Measurements from ENCODE around the gene FGFRL1.

FGFRL1 gene

DNA sequence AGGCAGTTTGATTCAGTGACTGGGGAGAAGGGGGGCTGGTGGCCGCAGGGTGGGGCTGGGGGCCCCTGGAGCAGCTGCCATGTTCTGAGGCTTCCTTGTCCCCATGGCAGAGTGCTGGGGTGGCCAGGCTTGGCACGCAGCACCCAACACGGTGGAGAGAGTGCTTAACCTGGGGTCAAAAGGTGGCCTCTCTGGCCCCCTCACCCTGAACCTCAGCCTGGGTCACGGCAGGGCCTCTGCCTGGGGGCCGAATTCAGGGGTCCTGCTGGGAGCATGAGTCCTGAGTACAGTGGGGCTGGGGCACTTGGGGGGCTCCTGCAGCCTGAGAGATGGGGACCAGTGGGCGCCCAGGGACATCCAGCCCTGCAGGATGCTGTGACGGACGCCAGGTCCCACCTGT lies 19.9 kb downstream of the FGFRL1 start:
- H3K9me3 ChIP-seq (ENCODE audit: control insufficient read depth, insufficient read depth, low read length): no peaks in the 10 kb centered on the region
- no peaks in the 10 kb centered on the region for H3K27me3 ChIP-seq (ENCODE audit: control insufficient read depth, insufficient read depth, low read length)
- H3K4me3 ChIP-seq (ENCODE audit: low read depth, low read length): no peak overlapping the region
- H3K36me3 ChIP-seq (ENCODE audit: control insufficient read depth, insufficient read depth, low read length): no peaks in the 10 kb centered on the region
- H3K9ac ChIP-seq (ENCODE audit: low read depth, low read length): no peak overlapping the region
- no peaks in the 10 kb centered on the region for H3K4me1 ChIP-seq (ENCODE audit: control insufficient read depth, insufficient read depth, low read length)
- no peak overlapping the region for H3K27ac ChIP-seq (ENCODE audit: low read depth, low read length)

- H3K9me3 ChIP-seq (ENCODE audit: control insufficient read depth, insufficient read depth, low read length): no peaks in the 10 kb centered on the region
- H3K36me3 ChIP-seq (ENCODE audit: control insufficient read depth, insufficient read depth, low read length): no peaks in the 10 kb centered on the region
- no peaks in the 10 kb centered on the region for H3K4me1 ChIP-seq (ENCODE audit: control insufficient read depth, insufficient read depth, low read length)
- no peak overlapping the region for H3K9ac ChIP-seq (ENCODE audit: low read depth, low read length)
- H3K4me3 ChIP-seq (ENCODE audit: low read depth, low read length): no peak overlapping the region
- H3K27ac ChIP-seq (ENCODE audit: low read depth, low read length): no peak overlapping the region
- H3K27me3 ChIP-seq (ENCODE audit: control insufficient read depth, insufficient read depth, low read length): no peaks in the 10 kb centered on the region
These were observed 20.8 kb downstream of the FGFRL1 start for GRCh38 chr4:1031956-1032795.

DNA sequence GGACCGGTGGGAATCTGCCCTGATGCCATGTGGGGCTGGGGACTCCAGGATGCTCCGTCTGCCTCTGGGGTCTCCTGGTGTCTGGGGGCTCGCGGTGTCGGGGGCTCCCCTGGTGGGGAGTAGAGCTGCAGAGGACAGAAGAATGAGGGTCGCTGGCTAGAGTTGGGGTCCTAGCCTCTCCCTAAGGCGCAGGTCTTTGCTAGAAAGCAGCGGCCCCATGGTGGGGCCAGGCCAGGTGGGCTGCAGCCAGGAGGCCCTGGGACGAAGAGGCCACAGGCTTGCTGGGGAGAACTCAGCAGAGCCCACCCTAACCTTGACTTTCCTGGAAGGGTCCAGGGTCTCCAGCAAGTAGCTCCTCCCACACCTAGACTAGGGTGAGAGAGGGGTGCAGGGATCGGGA lies 21.4 kb downstream of the FGFRL1 start:
- Histone ChIP-seq H3K36me3 (ENCODE audit: control insufficient read depth, insufficient read depth, low read length) (no peaks in the 10 kb centered on the region), H3K27me3 (ENCODE audit: control insufficient read depth, insufficient read depth, low read length) (no peaks in the 10 kb centered on the region), H3K9me3 (ENCODE audit: control insufficient read depth, insufficient read depth, low read length) (no peaks in the 10 kb centered on the region)

GRCh38 chr4:1033840-1034551 lies 22.6 kb downstream of the FGFRL1 start:
- Histone ChIP-seq H3K4me3 (ENCODE audit: low read depth, low read length) (no peak overlapping the region), H3K27ac (ENCODE audit: low read depth, low read length) (no peak overlapping the region), H3K9me3 (ENCODE audit: control insufficient read depth, insufficient read depth, low read length) (no peaks in the 10 kb centered on the region), H3K9ac (ENCODE audit: low read depth, low read length) (no peak overlapping the region), H3K36me3 (ENCODE audit: control insufficient read depth, insufficient read depth, low read length) (no peaks in the 10 kb centered on the region), H3K4me1 (ENCODE audit: control insufficient read depth, insufficient read depth, low read length) (no peaks in the 10 kb centered on the region), H3K27me3 (ENCODE audit: control insufficient read depth, insufficient read depth, low read length) (no peaks in the 10 kb centered on the region)

More for the DNA sequence above, 21.4 kb downstream of the FGFRL1 start:
- Histone ChIP-seq H3K4me3 (ENCODE audit: low read depth, low read length) (no peak overlapping the region), H3K27ac (ENCODE audit: low read depth, low read length) (no peak overlapping the region), H3K4me1 (ENCODE audit: control insufficient read depth, insufficient read depth, low read length) (no peaks in the 10 kb centered on the region), H3K9ac (ENCODE audit: low read depth, low read length) (no peak overlapping the region)

- Histone ChIP-seq H3K9me3 (ENCODE audit: control insufficient read depth, insufficient read depth, low read length) (no peaks in the 10 kb centered on the region), H3K27me3 (ENCODE audit: control insufficient read depth, insufficient read depth, low read length) (no peaks in the 10 kb centered on the region), H3K27ac (ENCODE audit: low read depth, low read length) (no peak overlapping the region), H3K9ac (ENCODE audit: low read depth, low read length) (no peak overlapping the region), H3K36me3 (ENCODE audit: control insufficient read depth, insufficient read depth, low read length) (no peaks in the 10 kb centered on the region), H3K4me3 (ENCODE audit: low read depth, low read length) (no peak overlapping the region), H3K4me1 (ENCODE audit: control insufficient read depth, insufficient read depth, low read length) (no peaks in the 10 kb centered on the region)
These were observed 24.1 kb downstream of the FGFRL1 start for GRCh38 chr4:1035510-1035909.

DNA sequence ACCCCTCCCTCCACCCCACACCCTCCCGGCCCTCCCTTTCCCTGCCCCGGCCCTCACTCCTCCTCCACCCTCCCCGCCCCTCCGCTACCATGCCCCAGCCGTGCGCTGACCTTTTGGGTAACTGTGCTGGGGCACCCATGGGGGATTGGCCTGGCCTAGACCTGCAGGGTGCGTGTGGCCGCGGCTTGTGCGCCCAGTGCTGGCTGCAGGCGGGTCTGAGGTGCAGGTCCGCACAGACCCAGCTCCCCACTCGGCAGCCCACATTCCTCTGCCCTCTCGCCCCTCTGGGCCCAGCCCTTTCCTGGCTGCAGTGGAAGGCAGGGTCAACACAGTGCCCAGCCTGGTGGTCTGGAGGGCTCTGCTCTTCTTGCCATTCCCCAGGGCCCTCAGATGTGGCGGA lies 24.7 kb downstream of the FGFRL1 start:
- no peak overlapping the region for H3K4me3 ChIP-seq (ENCODE audit: low read depth, low read length)
- H3K27ac ChIP-seq (ENCODE audit: low read depth, low read length): no peak overlapping the region
- H3K36me3 ChIP-seq (ENCODE audit: control insufficient read depth, insufficient read depth, low read length): no peaks in the 10 kb centered on the region
- H3K4me1 ChIP-seq (ENCODE audit: control insufficient read depth, insufficient read depth, low read length): no peaks in the 10 kb centered on the region
- no peak overlapping the region for H3K9ac ChIP-seq (ENCODE audit: low read depth, low read length)
- H3K27me3 ChIP-seq (ENCODE audit: control insufficient read depth, insufficient read depth, low read length): no peaks in the 10 kb centered on the region
- H3K9me3 ChIP-seq (ENCODE audit: control insufficient read depth, insufficient read depth, low read length): no peaks in the 10 kb centered on the region

DNA sequence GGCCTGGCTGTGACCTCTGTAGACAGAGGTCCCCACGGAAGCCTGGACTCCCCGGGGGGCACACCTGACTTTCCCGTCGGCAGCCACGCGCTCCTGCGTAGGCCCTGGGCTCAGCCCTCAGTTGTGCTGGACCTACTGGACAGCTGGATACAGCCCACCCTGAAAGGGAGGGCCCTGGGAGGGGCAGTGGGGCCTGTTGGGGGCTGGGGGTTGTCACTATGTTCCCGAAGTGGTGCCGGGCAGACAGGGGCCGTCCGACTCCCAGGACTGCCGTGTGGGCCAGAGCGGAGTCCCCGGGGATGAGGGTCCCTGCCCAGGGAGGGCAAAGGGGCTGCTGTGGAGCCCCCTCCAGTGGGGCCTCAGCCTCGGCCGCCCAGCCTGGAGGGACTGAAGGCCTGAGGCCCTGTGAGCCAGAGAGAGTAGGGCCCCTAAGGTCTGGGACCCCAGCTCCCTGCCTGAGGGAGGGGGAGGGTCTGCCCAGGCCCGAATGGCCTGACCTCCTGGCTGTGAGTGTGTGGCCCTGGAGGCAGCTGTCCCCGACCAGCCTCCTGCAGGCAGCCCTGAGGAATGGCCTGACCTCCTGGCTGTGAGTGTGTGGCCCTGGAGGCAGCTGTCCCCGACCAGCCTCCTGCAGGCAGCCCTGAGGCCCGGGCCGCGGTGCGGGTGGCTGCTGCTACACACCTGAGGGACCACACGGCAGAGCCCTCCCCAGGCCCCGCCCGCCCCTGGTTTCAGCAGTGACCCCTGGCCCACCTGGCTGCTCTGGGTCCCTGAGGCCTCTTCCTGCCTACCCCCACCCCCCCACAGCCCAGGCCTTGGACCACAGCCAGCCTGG lies 25.8 kb downstream of the FGFRL1 start:
- Histone ChIP-seq H3K27ac (ENCODE audit: low read depth, low read length) (no peak overlapping the region), H3K36me3 (ENCODE audit: control insufficient read depth, insufficient read depth, low read length) (no peaks in the 10 kb centered on the region), H3K27me3 (ENCODE audit: control insufficient read depth, insufficient read depth, low read length) (no peaks in the 10 kb centered on the region), H3K4me1 (ENCODE audit: control insufficient read depth, insufficient read depth, low read length) (no peaks in the 10 kb centered on the region), H3K9ac (ENCODE audit: low read depth, low read length) (no peak overlapping the region), H3K9me3 (ENCODE audit: control insufficient read depth, insufficient read depth, low read length) (no peaks in the 10 kb centered on the region), H3K4me3 (ENCODE audit: low read depth, low read length) (no peak overlapping the region)

GRCh38 chr4:1038948-1039492 lies 27.6 kb downstream of the FGFRL1 start:
- peaks cover 5% of the 10 kb centered on the region; the same call in 1 of the 2 replicates for H3K4me1 ChIP-seq (ENCODE audit: control insufficient read depth, insufficient read depth, low read length)
- no peaks in the 10 kb centered on the region for H3K36me3 ChIP-seq (ENCODE audit: control insufficient read depth, insufficient read depth, low read length)

GRCh38 chr4:1039493-1040343 lies 28.3 kb downstream of the FGFRL1 start:
- Histone ChIP-seq H3K4me1 (ENCODE audit: control insufficient read depth, insufficient read depth, low read length) (peaks cover 5% of the 10 kb centered on the region; the same call in 1 of the 2 replicates), H3K36me3 (ENCODE audit: control insufficient read depth, insufficient read depth, low read length) (no peaks in the 10 kb centered on the region), H3K9ac (ENCODE audit: low read depth, low read length) (no peak overlapping the region), H3K9me3 (ENCODE audit: control insufficient read depth, insufficient read depth, low read length) (no peaks in the 10 kb centered on the region), H3K4me3 (ENCODE audit: low read depth, low read length) (no peak overlapping the region), H3K27me3 (ENCODE audit: control insufficient read depth, insufficient read depth, low read length) (peaks cover 13% of the 10 kb centered on the region; the same call in 1 of the 2 replicates), H3K27ac (ENCODE audit: low read depth, low read length) (no peak overlapping the region)

More at GRCh38 chr4:1038948-1039492, 27.6 kb downstream of the FGFRL1 start:
- H3K27me3 ChIP-seq (ENCODE audit: control insufficient read depth, insufficient read depth, low read length): peaks cover 6% of the 10 kb centered on the region; the same call in 1 of the 2 replicates
- H3K4me3 ChIP-seq (ENCODE audit: low read depth, low read length): no peak overlapping the region
- no peak overlapping the region for H3K9ac ChIP-seq (ENCODE audit: low read depth, low read length)
- no peaks in the 10 kb centered on the region for H3K9me3 ChIP-seq (ENCODE audit: control insufficient read depth, insufficient read depth, low read length)
- H3K27ac ChIP-seq (ENCODE audit: low read depth, low read length): no peak overlapping the region
